ENCODE measurements around the gene CCT7. TPM values are rescaled to one million over a fixed set of nuclear protein-coding genes. Genes with fewer than 3 reads are reported as not detected.
"Not testable (repeated sequence)": the region's sequence is repeated elsewhere in the genome, so short reads cannot be mapped to it uniquely, and the experiment has no call there.

CCT7 gene
- polyA plus RNA-seq, 1 donor, result 276 TPM

DNA sequence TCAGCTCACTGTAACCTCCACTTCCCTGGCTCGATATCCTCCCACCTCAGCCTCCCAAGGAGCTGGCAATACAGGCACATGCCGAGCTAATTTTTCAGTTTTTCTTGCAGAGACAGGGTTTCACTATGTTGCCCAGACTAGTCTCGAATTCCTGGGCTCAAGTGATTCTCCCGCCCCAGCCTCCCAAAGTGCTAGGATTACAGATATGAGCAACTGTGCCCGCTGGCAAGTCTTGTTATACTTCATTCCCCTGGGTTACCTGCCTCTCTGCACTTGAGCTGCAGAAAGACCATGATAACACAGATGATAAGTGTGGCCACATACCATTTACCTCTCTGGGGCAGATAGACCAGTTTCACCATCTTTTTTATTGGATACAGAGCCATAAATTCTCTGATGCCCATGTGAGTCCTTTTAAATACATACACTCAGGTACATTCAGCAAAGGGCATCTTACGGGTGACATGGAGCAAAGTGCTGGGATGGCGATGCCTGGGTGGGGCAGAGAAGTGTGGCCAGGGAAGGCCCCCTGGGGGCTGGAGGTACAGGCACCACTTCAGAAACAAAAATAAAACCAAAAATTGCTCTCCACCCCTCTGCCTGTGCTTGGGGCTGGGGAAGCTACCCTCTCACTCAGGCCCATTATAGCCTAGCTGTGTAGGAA, 20.4 kb downstream of the CCT7 start:
- no peak for DNase-seq

DNA sequence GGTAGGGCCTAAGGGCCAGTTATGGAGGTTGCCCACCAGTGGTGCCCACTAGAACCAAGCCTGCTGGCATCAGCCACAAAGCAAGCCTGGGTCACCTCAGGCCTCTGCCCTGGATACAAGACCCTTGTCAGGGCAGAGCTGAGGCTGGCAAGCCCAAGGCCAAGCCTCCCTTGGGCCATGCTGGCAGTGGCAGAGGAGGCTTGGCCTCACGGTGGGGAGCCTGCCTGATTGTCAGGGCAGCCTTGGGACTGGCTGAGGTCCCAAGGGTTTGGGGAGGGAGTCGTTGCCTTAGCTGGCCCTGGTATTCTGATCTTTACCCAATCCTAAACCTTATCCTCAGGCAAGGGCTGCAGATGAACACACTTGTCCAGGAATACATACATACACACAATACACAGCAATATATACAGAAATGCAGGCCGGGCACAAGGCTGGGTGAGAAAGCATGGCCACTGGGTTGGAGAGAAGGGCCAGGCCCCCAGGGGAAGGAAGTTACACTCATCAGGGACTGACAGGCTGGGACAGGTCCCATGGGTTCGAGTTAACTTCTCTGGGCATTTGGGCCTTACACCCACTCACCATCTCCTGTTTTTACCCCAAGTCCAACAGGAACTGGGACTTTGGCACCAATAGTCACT, 21.0 kb downstream of the CCT7 start:
- DNase-seq, result no peak

DNA sequence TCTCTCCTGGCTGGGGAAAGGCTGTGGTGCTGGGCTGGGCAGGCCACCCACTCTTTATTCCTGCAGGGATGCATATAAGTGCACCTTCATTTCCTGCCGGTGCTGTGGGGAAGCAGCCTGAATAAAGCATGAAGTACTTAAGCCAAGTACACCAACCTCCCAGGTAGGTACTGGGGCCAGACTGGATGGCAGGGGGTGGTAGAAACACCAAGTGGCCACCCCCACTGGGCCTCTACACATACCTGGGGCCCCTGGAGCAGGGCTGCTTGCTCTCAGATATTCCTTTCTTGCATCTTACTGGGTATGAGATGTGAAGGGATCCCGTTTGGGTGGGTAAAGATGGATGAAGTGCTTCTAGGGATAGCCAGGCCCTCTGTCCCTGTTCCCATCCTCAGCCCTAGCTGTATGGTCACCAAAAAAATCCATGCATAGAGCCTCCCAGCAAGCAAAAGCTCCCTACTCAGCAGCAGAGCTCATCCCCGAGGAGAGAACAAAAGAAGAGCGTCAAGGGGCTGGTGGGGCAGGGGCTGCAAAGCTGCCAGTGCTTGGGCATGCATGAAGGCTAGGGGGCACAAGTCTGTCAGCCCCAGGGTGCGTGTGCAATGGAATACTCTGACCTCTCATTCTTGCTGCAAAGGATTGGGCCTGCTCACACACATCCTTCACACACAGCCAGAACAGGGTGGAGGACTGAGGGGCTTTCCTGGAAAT, 22.0 kb downstream of the CCT7 start:
- no peak for DNase-seq

DNA sequence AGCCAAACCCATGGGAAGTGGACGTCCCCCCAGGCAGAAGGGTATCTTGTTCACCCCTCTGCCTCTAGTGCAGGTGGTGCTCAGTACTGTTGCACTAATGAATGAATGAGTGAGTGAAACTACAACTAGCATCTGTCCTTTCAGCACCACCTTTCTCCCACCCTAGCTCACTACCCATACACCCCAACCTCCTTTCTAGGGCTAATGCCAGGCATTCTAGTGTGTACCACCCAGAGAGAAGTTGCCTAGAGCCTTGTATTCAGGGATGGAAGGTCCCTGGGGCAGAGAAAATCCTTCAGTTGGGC, 22.5 kb downstream of the CCT7 start:
- no peak for DNase-seq

DNA sequence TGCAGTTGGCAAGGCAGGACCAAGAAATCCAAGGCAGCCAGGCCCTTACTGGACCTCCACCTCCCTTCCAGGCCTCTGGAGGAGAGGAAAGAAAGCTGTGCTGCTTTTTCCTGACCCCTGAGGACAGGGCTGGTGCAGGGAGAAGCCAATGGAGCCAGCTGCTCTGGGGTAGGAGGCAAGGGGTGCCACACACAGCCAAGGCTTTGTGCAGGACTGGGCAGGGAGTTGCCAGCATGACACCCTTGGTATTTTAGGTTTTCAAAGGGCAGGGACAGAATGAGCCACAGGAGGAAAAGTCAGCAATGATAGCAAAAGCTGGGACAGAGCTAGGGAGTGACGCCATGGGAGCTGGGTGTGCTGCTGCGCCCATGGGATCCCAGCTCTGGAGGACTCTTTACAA, 22.9 kb downstream of the CCT7 start:
- DNase-seq, result no peak

DNA sequence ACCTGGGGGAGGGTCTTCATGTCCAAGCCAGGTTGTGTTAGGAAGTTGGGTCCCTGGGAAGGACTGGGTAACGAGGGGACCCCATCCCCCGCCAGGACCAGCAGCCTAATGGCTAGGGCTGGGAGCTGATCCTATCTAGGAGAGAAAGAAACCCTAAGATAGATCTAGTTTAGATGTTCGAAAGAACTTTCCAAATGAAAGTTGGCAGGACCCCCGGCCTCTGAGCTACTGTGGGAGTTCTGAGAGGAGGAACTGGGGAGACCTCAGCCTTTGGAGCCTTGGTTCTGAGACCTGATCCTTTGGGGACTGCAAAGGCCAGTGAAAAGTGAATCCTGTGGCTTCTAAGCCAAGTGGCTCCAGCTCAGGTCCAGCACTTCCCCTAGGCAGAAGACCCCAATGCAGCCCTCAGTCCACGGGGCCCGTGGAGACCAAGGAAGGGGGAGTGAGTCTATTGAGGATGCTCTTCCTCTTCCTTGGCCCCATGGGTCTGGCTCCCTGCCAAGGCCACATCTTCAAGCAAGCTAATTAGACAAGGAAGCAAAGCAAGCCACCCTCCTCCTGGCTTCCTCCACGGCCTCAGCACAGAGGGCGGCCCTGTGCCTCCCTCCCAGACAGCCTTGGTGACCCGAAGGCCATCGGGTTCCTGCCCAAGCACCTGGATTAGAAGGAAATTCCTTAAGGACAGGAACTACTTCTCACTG, 23.5 kb downstream of the CCT7 start:
- no peak for DNase-seq

DNA sequence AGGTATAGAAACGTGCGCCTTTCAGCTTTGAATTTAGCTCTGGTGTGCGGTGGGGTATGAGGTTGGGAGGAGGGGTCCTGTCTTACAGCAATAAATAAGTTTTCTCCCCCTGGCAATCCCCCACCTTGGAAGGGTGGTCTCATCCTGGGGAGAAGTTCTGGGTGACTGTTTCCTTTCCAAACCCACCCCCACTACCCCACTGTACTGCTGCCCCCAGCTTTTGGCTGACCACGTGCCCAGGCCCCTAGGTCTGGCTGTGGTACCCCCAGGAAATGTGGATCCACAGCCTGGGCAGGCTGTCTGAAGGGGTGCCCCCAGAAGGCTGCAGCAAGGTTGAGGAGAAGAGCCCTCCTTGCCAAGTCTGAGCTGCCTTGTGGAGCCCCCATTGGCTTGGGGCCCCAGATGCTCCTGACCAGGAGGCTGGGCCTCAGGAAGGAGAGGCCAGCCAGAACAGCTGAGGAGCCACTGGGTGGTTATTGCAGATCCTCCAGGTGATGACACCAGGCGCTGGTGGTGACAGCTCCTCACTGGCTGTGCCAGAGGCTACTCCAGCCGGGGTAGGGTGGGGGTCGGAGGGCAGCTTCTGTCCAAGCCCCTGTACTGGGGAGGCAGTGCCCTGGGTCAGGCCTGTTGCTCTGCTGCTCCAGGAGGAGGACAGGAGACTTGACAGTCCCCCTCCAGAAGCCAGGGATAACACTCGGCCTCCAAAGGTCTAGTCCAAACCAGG, 24.2 kb downstream of the CCT7 start:
- no peak for DNase-seq

DNA sequence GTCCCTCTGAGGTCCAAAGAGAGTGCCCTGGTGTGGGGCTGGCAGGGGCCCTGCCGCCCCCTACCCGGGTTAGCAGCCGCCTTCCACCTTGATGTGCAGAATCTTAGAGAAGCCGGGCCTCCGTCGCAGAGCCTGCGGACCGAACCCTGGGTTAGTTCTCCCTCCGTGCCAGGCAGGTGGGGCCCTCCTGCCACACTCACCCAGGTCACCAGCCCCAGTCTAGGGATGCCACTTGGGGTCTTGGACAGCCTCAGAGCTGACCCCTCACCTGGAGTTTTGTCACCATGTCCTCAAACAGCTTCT, 24.8 kb downstream of the CCT7 start:
- no peak for DNase-seq

DNA sequence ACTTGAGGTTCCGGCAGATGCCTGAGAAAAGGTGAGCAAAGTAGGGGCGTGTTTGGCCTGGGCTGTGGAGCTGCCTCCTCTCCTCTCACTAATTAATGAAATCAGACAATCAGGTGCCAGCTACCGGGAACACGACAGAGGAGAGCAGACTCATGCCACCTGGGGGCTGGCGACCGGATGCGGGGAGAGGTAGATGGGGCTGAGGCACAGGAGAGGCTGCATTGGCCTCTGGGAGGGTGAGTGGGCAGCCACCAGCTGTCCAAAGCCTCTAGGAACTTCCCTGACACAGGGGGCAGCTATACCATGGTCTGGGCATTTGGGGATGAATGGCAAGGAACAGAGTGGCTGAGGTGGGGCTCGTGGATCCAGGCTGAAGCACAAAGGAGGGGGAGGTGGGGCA, 25.2 kb downstream of the CCT7 start:
- DNase-seq, result no peak

DNA sequence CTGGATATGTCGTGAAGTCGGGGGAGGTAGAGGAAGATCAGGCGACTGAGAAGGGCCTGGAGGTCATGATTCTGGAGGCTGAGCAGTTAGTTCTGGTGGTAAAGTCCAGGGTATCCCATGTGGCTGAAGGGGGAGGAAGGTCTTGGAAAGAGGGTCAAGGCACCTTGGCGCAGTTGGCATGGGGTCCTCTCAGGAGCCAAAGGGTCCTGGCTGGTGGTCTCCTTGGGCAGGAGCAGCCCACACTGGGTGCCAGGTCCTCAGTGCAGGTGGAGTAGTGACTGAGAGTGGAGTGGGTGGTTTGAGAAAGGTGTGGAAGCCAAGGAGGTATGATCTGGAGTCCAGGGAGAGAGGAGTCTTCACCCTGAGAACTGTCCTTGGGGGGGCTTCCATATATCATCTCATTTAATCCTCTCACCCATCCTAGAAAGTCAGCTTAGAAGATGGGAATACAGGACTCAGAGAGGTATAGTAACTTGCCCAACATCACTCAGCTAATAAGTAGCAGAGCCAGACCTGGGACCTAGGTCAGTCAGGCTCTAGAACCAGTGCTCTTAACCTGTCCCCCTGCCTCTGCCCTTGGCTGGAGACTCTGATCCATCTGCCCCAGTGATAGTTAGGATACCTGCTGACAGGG, 25.7 kb downstream of the CCT7 start:
- no peak for DNase-seq

DNA sequence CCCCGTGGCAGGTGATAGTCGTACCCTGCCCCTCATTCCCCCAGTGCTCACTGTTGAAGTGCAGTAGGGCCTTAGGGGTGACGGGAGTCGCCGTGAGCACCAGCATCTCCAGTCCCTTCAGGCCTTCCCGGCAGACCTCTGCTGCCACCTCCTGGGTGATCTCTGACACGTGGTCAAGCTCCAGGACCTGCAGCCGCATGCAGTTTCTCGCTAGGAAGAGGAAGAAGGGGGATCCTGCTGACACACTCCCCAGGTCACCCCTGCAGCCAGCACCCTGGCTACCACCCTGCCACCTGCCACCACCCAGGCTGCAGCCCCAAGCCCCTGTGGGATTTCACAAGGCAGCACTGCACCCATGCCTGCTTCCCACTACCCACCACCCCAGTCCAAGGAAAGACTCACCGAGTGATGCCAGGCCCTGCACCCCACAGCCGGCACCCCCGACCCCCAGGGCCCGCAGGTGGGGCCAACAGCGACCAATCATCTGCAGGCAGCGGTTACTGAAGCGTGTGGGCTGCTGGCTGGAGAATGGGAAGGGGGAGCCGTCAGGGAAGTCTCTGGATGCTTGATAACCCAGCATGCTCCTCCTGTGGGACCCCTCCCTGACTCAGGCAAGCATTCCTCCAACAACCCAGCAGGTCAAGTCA, 26.4 kb downstream of the CCT7 start:
- no peak for DNase-seq

DNA sequence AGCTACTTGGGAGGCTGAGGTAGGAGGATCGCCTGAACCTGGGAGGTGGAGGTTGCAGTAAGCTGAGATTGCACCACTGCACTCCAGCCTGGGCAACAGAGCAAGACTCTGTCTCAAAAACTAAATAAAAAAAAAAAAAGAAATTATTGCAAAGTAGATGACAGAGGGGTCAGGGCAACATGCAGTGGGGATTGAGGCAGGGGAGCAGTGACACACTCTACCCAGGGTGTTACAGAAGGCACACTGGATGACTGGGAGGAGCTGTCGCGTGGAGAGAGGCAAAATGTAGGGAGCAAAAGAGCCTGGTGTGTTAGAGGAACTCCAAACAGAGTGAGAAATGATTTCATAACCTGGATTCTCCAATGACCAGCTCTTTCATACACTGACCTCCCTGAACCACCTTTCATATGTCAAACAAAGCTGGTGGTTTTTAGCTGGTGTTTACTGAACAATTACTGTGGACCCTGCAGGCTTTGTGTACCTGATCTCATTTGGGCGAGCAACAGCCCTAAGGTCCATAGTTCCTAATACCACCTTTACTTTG, 28.1 kb downstream of the CCT7 start:
- DNase-seq, result no peak

DNA sequence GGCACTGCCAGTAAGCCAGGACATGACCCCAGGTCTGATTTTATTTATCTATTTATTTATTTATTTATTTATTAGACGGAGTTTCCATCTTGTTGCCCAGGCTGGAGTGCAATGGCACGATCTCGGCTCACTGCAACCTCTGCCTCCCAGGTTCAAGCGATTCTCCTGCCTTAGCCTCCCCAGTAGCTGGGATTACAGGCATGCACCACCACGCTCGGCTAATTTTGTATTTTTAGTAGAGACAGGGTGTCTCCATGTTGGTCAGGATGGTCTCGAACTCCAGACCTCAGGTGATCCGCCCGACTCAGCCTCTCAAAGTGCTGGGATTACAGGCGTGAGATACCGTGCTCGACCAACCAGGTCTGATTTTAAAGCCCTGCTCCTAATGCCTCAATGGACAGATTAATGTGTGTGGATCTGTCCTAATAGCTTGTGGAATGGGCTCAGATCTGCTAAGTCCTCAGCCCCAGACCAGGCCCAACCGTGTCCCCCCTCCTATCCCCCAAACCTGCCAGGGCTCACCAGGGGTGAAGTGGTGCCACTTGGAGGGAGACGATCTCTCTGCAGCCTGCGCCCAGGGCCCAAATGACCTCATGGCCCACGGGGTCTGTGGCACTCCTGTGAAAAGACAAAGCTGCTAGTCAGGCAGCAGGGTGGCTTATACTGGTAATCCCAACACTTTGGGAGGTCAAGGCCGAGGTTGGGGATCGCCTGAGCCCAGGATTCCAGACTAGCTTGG, 28.8 kb downstream of the CCT7 start:
- DNase-seq, result not testable (repeated sequence)

DNA sequence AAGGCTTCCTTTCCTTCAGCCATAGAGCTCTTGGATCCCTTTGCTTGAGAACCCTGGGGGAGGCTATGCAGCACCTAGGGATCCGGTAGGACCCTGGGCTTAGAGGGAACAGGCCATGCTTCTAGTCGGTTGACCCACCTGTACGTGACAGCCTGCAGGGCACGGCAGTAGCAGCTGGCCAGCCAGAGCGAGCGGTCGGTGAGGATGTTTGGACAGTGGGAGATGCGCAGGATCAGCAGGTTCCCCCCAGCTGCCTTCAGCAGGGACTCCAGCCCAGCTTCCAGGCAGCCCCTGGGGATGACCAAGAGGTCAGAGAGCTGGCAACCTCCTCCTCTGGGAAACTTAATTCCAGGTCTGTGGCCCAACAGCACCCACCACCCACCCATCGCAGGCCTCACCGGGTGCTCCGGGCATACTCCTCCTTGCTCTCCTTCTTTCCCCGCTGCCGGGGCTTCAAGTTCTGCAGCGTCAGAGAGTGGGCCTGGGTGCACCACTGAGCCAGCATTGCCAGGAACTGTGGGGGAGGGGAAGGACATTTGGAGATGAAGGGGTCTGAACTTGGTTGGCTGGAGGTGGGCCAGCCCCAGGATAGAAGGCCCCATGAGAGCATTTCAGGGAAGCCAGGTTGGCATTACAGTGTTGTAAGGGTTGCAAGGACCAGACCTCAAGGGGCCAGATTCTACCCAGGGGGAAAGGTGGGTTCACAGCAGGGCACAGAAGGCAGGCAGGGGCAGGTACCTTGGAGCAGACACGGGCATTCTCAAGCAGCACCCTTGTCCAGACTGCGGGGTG, 29.6 kb downstream of the CCT7 start:
- no peak for DNase-seq

DNA sequence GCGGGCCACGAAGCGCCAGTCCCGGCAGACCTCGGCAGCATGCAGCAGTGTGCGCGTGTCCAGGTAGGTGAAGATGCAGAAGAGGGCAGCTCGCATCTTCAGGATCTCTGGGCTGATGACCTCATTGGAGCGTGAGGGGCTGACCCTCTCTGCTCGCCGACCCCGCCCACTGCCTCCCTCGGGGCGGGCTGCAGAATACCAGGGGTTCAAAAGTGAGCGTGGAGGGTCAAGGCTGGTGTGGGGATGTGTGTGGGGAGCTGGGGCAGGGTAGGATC, 30.2 kb downstream of the CCT7 start:
- DNase-seq, result no peak

DNA sequence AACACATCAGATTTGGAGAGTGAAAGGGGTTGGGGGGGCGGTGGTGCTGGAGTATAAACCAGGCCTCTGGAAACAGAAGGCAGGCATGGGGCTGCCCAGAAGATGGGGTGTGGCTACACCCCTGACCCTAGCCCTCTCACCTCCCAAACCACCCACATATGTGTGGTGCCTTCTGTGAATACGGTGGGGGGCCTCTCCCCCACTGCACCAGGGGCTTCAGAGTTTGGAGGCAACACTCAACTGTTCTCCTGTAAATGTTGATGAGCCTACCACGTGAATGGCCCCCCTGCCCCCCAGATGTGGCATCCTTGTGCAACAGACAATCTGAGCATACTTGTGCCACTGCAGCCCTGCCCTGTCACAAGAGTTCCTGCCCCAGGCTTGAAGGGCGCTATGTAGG, 30.7 kb downstream of the CCT7 start:
- DNase-seq, result no peak

DNA sequence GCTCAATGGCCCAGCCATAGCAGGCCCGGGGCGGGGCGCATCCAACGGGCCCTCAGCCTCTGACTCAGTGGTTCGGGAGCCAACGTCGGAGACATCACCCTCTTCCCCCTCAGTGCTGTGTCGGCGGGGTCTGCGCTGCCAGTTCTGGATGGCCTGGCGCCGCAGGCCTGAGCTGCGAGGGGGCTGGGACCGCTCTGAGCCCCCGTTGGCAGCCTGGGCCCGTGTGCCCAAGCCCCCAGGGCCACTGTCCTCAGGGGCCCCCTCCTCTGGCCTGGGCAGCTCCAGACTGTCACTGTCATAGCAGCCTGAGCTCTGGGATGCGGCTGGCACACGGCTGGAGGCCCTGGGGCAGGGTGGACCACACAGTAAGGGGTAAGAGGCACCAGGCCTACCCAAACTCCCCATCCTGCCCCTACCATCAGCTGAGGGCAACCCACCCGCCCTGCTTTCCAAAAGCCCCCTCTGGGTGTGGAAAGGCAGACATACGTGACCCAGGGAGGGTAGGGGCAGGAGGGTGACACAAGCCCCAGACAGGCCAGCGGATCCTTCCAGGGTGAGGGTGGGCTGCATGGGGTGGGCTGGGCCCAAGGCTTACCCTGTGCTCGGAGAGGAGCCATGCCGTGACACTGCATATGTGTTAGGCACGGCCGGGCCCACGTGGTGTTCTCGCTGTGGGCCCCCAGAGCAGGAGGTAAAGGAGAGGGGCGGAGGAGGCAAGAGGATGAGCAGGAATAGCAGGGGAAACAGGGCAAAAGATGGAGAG, 31.4 kb downstream of the CCT7 start:
- no peak for DNase-seq

DNA sequence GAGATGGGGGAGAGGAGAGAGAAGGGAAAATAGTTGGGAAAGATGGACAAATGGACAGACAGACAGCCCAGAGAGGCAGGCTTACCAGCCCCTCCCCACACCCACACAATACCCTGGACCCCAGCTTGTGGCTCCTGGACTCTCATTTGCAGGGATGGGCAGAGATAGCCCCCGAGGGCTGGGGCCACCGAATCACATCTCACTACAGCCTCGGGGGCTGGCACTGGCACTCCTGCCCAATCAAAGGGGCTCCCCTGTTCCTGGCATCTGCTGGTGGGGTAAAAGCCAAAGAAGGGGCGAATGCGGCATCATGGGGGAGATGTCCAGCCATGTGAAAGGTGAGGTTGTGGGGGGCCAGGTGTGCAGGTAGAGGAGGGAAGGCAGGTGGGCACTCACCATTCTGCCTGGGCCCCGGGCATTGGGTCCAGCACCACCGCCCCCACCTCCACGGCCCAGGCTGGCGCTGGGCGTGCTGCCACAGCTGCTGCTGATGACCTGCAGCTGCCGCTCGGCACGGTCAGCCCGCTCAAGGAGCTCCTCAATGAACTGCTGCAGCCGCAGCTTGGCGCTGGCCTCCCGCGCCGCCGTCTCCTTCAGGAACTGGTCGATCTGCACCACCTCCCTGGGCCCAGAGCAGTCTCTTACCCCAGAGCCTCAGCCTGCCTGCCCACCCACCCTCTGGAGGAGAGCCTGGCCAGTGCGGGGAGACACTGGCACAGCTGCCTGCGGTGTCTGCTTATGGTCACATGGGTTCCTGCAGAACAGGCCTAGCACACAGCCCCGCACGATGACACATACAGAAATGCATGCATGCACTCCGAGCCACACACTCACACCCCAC, 32.2 kb downstream of the CCT7 start:
- no peak for DNase-seq

Measured in left kidney (tissue), 2 donors.